ACC112 (cell line): ENCODE results near the gene SHANK2.

Experiments used
- H2AFZ ChIP-seq: fragments of 200-600 bp; sonication (generic); one replicate; pipeline ENCODE4 v1.6.0; 2017; ENCODE audit warnings: antibody characterized with exemption, low read length; ENCODE audit not compliant: unreplicated experiment
- H3K27ac ChIP-seq: fragments of 200-600 bp; sonication (generic); 2 replicates; pipeline ENCODE4 v1.5.1; 2014; ENCODE audit warnings: low read depth, mild to moderate bottlenecking, antibody characterized with exemption, low read length, moderate library complexity
- H3K27me3 ChIP-seq: fragments of 200-600 bp; sonication (generic); 2 replicates; pipeline ENCODE4 v1.6.1; 2014; ENCODE audit warnings: mild to moderate bottlenecking, antibody characterized with exemption, low read length, moderate library complexity, mixed read lengths; ENCODE audit not compliant: insufficient read depth
- H3K36me3 ChIP-seq: fragments of 200-600 bp; sonication (generic); 2 replicates; pipeline ENCODE4 v1.6.1; 2016; ENCODE audit warnings: mild to moderate bottlenecking, antibody characterized with exemption, low read length, moderate library complexity, mixed read lengths; ENCODE audit not compliant: insufficient read depth
- H3K4me1 ChIP-seq: fragments of 200-600 bp; sonication (generic); one replicate; pipeline ENCODE4 v1.6.1; 2016; ENCODE audit warnings: low read length, mixed read lengths; ENCODE audit not compliant: insufficient read depth, unreplicated experiment, control insufficient read depth
- H3K4me3 ChIP-seq: fragments of 200-600 bp; sonication (generic); 2 replicates; pipeline ENCODE4 v1.5.1; 2014; ENCODE audit warnings: mild to moderate bottlenecking, low read depth, low read length
- H3K79me2 ChIP-seq: fragments of 200-600 bp; sonication (generic); one replicate; pipeline ENCODE4 v1.6.0; 2016; ENCODE audit warnings: low read length; ENCODE audit not compliant: control insufficient read depth, unreplicated experiment, insufficient read depth

SHANK2 gene

DNA sequence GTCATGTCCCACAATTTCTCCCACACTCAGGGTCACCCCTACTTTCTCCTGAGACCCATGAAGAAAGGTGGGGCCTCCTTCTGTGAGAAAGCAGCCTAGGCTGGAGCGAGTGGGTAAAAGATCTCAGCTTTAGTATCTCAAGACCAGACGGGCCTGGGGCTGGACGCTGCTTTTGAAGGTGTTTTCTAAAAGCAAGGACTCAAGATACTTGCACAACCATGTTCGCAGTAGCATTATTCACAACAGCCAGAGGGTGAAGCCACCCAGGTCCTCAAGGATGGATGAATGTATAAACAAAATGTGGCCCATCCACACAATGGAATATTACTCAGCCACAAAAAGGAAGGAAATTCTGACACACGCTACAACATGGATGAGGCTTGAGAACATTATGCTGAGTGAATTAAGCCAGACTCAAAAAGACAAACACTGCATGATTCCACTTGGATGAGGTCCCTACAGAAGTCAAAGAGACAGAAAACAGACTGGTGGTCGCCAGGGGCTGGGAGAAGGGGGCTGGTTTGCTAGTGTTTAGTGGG, 10.6 kb downstream of the SHANK2 start:
- Histone ChIP-seq H2AFZ (peak overlapping the region; percentile 62), H3K4me1 (peaks cover 20% of the 10 kb centered on the region), H3K79me2 (no peaks in the 10 kb centered on the region), H3K36me3 (no peaks in the 10 kb centered on the region), H3K4me3 (peak overlapping the region; percentile 68), H3K27ac (peak overlapping the region; percentile 97), H3K27me3 (no peaks in the 10 kb centered on the region)

DNA sequence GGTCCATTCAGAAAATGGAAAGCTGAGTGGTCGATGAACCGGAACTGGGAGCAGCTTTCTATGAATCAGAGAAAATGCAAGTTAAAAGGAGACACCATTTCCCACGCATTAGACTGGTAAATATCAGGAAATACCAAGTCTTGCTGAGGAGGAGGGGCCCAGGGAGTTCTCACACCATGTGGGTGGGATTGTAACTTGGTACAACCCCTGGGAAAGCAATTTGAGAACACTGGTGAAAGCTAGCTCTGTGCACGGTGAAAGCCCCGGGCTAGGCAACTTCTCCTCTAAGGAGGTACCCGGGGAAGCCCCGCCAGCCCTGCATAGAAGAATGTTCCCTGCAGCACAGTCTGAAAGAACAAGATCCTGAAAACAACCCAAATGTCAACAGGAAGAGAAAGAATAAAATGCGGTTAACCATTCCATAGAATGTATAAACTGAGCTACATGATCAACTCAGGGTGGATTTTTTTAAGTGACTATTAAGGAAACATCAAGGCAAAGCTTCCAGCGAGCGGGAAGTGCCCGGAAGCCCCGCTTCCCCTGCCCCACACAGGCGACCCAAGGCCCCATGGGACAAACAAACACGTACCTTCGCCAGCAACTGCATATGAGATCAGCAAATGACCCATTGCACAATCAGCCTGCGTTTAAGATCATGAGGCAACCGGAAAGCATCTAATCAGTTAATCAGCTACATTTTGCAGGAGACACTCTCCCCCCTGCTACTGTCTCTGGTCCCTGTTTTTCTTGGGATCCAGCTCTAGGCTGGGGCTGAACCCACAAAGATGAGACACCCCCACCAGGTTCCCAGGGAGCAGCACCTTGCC, 11.3 kb downstream of the SHANK2 start:
- peak overlapping the region; percentile 68 for H3K4me3 ChIP-seq
- no peaks in the 10 kb centered on the region for H3K79me2 ChIP-seq

DNA sequence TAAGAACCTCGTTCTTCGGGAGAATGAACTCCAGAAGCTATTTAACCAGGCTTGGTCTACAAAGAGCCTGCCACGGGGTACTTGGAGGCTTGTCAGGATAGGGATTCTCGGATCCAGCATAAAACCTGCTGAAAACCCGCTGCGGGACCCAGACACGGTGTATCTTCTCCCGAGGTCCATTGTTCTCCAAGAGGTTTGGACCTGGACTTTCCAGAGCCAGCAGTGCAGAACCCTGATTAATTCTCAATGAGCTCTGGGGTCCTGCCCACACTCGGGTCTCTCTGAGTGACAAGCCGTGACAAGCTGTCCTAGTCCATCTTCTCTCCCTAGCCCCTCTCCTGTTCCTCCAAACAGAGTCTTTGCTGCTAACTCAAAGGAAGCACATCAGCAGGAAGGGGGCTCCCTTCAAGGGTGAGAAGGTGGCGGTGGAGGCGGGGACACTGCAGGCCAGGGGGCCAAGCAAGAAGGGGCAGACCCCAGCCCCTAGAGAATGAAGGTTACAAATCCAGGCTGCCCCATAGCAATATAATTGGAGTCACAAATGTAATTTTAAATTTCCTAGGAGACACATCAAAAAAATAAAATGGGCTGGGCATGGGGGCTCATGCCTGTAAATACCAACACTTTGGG, 12.2 kb downstream of the SHANK2 start:
- H3K27me3 ChIP-seq: no peaks in the 10 kb centered on the region
- H2AFZ ChIP-seq: no peak overlapping the region
- no peaks in the 10 kb centered on the region for H3K36me3 ChIP-seq
- peak overlapping the region; percentile 68 for H3K4me3 ChIP-seq
- no peaks in the 10 kb centered on the region for H3K79me2 ChIP-seq
- peaks cover 20% of the 10 kb centered on the region for H3K4me1 ChIP-seq
- peak overlapping the region; percentile 97 for H3K27ac ChIP-seq

More for the DNA sequence above, 11.3 kb downstream of the SHANK2 start:
- Histone ChIP-seq H2AFZ (peak overlapping the region; percentile 62), H3K27ac (peak overlapping the region; percentile 97), H3K27me3 (no peaks in the 10 kb centered on the region), H3K36me3 (no peaks in the 10 kb centered on the region), H3K4me1 (peaks cover 20% of the 10 kb centered on the region)

DNA sequence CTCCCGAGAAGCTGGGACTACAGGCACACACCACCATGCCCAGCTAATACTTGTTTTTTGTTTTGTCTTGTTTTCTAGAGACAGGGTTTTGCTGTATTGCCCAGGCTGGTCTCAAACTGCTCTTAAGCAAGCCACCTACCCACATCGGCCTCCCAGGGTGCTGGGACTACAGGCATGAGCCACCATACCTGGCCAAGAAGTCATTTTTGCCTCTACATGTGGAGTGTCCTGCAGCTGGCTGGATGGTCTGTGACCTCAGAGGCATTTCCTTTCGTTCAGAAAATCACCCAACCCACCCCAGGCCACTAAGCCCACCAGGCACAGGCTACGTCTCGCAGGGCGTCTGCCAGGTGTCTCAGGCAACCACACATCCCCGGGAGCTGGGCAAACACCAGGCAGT, 12.8 kb downstream of the SHANK2 start:
- H3K4me3 ChIP-seq: no peak overlapping the region
- no peak overlapping the region for H2AFZ ChIP-seq
- H3K27me3 ChIP-seq: no peaks in the 10 kb centered on the region
- H3K79me2 ChIP-seq: no peaks in the 10 kb centered on the region
- no peaks in the 10 kb centered on the region for H3K36me3 ChIP-seq
- H3K4me1 ChIP-seq: peaks cover 20% of the 10 kb centered on the region
- H3K27ac ChIP-seq: no peak overlapping the region

DNA sequence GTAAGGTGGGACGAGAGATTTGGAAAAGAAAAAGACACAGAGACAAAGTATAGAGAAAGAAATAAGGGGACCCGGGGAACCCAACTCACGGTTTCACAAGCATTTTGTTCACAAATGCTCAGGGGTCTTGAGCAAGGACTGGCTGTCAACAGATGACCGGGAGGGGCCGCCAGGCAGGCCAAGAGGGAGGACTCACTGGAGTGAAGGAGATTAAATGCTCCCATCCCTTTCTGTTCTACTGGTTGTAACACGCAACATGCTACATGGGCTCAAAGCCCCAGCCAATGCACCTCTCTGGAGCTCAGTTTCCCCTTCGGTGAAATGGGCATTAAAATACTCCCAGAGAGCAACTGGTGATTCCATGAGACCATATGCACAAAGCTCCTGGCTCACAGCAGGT, 13.4 kb downstream of the SHANK2 start:
- Histone ChIP-seq H3K79me2 (no peaks in the 10 kb centered on the region), H3K27me3 (no peaks in the 10 kb centered on the region), H3K27ac (no peak overlapping the region), H3K4me3 (no peak overlapping the region), H2AFZ (no peak overlapping the region), H3K36me3 (no peaks in the 10 kb centered on the region), H3K4me1 (peaks cover 20% of the 10 kb centered on the region)

DNA sequence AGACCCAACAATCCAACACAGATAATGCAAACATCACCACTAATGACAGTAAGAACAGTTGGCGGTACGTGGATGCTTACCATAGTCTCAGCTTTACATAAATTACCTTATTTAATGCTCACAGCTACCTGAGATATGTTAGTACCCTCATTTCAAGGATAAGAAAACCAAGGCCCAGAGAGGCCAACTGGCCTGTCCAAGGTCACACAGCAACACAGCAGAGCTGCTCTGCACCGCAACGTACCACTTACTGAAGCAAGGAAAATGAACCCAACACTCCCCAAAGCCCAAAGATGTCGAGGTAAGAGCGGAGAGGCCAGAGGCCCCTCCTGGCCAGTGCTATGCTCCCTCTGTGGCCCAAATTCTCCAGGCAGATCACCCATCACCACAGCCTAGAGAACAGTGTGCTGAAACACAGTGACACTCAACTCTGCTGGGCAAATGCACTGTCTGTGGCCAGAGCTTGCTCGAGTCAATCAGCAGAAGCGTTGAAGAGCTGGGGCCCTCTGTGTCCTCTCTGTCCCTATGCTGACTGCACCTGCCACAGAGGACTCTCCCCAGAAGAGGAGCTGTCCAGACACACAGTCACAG, 14.0 kb downstream of the SHANK2 start:
- H3K4me1 ChIP-seq: peaks cover 20% of the 10 kb centered on the region

DNA sequence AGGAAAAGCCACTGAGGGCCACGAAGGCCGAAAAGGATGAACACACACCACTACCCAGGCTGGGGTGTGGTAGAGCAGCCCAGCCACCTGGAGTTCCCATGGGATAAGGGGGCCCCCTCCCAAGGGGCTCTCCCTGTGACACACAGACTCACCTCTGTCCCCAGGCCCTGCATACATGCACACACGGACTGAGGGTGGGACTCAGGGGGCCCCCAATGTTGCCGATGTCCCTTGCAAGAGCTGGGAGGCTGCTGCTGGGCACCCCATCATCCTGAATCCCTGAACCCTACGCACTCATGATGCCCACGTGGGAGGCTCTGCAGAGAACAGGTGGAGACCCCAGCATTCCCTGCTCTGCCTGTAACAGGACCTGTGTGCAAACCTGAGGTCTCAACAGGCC, 14.5 kb downstream of the SHANK2 start:
- H3K4me1 ChIP-seq: peaks cover 20% of the 10 kb centered on the region
- H3K79me2 ChIP-seq: no peaks in the 10 kb centered on the region
- H3K27me3 ChIP-seq: no peaks in the 10 kb centered on the region
- no peak overlapping the region for H3K27ac ChIP-seq
- H2AFZ ChIP-seq: no peak overlapping the region
- H3K4me3 ChIP-seq: no peak overlapping the region
- H3K36me3 ChIP-seq: no peaks in the 10 kb centered on the region

More for the DNA sequence above, 14.0 kb downstream of the SHANK2 start:
- Histone ChIP-seq H3K4me3 (no peak overlapping the region), H3K27ac (no peak overlapping the region), H2AFZ (no peak overlapping the region), H3K36me3 (no peaks in the 10 kb centered on the region), H3K79me2 (no peaks in the 10 kb centered on the region), H3K27me3 (no peaks in the 10 kb centered on the region)

DNA sequence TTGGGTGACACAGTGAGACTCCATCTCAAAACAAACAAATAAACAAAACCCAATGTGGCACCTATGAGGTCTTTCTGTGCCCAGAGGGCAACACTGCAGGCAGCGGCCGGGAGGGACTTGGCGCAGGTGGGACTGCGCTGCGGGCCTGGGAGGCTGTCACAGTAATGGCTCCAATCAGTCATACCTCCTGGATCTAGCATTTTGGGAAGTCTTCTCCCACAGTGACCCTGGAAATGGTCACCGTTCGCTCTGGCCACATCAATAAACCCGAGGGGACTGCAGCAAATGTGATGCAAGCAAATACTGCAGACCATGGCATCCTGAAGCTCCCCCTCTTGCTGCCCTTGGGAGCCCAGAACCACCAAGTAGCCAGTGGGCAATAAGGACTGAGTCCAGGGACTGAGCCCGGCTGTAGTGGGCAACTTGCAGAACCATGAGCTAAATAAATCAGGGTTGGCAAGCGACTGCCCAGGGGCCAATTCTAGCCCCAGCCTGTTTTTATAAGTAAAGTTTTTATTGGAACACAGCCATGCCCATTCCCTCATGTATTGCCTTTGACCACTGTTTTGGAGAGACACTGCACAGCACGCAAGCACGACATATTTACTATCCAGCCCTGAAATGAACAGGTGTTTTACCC, 15.4 kb downstream of the SHANK2 start:
- no peak overlapping the region for H3K4me3 ChIP-seq
- H3K4me1 ChIP-seq: peaks cover 18% of the 10 kb centered on the region
- no peaks in the 10 kb centered on the region for H3K27me3 ChIP-seq
- no peak overlapping the region for H2AFZ ChIP-seq
- no peaks in the 10 kb centered on the region for H3K36me3 ChIP-seq
- no peak overlapping the region for H3K27ac ChIP-seq
- no peaks in the 10 kb centered on the region for H3K79me2 ChIP-seq

DNA sequence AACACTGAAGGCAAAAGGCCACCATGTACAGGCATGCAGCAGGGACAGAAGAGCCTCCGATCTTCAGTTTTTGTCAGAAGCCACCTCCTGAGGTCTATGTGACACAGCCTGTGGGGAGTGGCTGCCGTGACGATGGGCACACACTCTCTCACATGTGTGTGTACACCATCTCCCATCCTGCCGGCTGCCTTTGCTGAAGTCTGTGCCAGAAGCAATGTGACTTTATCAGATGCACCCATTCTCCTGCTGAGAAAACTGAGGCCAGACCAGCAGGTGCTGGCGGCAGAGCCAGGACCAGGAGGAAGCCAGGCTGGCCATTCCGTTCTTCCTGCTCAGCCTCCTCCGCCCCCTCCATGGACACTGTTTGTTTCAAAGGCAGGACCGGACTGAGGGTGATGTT, 16.7 kb downstream of the SHANK2 start:
- Histone ChIP-seq H3K27me3 (no peaks in the 10 kb centered on the region), H3K36me3 (no peaks in the 10 kb centered on the region), H3K79me2 (no peaks in the 10 kb centered on the region)

More for the DNA sequence above, 16.7 kb downstream of the SHANK2 start:
- Histone ChIP-seq H3K4me3 (no peak overlapping the region), H3K27ac (no peak overlapping the region), H3K4me1 (peaks cover 8% of the 10 kb centered on the region), H2AFZ (no peak overlapping the region)
